ENCODE measurements around the gene OPCML.

OPCML gene

GRCh38 chr11:132691848-132692550 is 840.3 kb downstream of the OPCML start:
- no peak for DNase-seq

- DNase-seq: no peak
Observed at GRCh38 chr11:132686886-132687285, 845.4 kb downstream of the OPCML start.

GRCh38 chr11:132685174-132685611 is 847.1 kb downstream of the OPCML start:
- DNase-seq: no peak

- DNase-seq: no peak
Observed at GRCh38 chr11:132683602-132684001, 848.7 kb downstream of the OPCML start.

- DNase-seq: no peak
Observed at GRCh38 chr11:132681971-132682370, 850.3 kb downstream of the OPCML start.

GRCh38 chr11:132680584-132680983 is 851.7 kb downstream of the OPCML start:
- DNase-seq: no peak

GRCh38 chr11:132674151-132674550 is 858.1 kb downstream of the OPCML start:
- DNase-seq: no peak

GRCh38 chr11:132671851-132672370 is 860.4 kb downstream of the OPCML start:
- DNase-seq: no peak

- DNase-seq: no peak
Observed at GRCh38 chr11:132670921-132671675, 861.2 kb downstream of the OPCML start.

- no peak for DNase-seq
Observed at GRCh38 chr11:132669949-132670348, 862.4 kb downstream of the OPCML start.

GRCh38 chr11:132665205-132665604 is 867.1 kb downstream of the OPCML start:
- DNase-seq: no peak

- no peak for DNase-seq
Observed at GRCh38 chr11:132658696-132659095, 873.6 kb downstream of the OPCML start.

GRCh38 chr11:132658004-132658403 is 874.3 kb downstream of the OPCML start:
- no peak for DNase-seq

- DNase-seq: no peak
Observed at GRCh38 chr11:132655187-132655855, 877.0 kb downstream of the OPCML start.

GRCh38 chr11:132653237-132653636 is 879.1 kb downstream of the OPCML start:
- no peak for DNase-seq

GRCh38 chr11:132650969-132651720 is 881.2 kb downstream of the OPCML start:
- DNase-seq: no peak

GRCh38 chr11:132649277-132649676 is 883.0 kb downstream of the OPCML start:
- no peak for DNase-seq

GRCh38 chr11:132648851-132649250 is 883.5 kb downstream of the OPCML start:
- no peak for DNase-seq

GRCh38 chr11:132646890-132647289 is 885.4 kb downstream of the OPCML start:
- DNase-seq: no peak

GRCh38 chr11:132644520-132645239 is 887.6 kb downstream of the OPCML start:
- DNase-seq: peak in 1 of 2 experiments; percentile 28

- no peak for DNase-seq
Observed at GRCh38 chr11:132643239-132643638, 889.1 kb downstream of the OPCML start.

- no peak for DNase-seq
Observed at GRCh38 chr11:132640952-132641351, 891.3 kb downstream of the OPCML start.
